ENCODE results near the gene NECTIN3.

The NECTIN3 gene

DNA sequence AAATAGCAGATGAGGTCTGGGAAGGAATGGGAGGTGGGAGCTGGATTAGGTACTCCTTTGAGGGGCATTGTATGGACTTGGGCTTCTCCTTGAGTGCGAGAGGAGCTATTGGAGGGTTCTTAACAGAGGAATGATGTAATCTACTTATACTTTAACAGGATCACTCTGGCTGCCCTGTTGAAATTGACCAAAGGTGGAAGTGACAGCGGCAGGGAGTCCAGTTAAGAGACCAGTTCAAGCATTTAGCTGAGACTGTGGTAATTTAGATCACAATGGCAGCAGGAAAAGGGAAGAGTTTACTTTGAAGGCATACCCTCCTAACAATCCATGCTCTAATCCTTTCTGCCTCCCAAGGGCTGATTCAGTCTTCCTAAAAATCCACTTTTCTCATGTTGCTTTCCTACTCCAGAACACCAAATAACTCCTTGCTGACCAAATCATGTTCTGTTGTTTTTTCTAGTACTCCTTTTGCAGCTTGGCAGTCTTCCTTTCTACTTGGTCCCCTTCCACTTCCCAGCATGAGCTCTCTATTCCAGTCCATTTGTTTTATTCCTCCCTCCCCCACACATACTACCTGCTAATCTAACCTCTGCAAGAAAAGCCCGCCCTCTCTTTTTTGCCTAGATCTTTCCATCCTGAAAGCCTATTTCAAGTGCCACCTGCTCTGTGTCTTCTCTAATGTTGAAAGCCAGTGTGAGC is 139.4 kb downstream of the NECTIN3 start:
- DNase-seq = no peak

DNA sequence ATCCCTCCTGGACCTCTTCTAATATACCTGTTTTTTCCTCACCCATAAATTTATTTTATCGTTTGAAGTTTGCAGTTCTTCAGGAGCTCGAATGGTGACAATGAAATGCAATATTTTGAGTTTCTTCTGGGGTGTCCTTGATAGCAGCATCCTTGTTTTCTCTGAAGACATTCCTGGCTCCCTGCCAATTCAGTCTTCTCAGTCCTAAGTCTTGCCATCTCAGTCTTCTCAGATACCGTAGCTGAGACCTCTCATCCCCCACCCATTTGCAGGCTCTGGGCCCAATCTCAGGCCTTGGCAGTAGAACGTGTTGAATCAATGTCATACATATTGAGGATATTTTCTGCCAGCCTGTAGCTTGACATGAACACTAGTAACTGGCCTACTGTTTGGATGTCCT is 140.9 kb downstream of the NECTIN3 start:
- DNase-seq = no peak

DNA sequence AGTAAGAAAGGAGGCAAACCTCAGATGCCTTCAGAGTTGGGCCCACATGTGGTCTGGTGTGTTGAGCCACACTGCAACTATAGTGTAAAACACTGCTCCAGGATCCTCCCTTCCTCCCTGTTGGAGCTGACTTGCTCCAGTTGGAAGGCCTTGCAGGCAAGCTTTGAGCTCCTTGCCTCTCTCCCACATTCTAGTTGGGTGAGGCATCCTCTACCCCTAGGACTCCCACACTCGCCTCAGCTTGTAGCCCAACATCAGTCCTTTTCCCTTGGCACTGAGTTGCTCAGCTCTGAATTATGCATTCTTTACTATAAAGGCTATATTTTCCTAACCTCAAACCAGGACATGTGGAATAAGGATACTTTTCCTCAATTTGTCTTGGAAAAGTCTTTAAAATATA is 143.9 kb downstream of the NECTIN3 start:
- DNase-seq = no peak

DNA sequence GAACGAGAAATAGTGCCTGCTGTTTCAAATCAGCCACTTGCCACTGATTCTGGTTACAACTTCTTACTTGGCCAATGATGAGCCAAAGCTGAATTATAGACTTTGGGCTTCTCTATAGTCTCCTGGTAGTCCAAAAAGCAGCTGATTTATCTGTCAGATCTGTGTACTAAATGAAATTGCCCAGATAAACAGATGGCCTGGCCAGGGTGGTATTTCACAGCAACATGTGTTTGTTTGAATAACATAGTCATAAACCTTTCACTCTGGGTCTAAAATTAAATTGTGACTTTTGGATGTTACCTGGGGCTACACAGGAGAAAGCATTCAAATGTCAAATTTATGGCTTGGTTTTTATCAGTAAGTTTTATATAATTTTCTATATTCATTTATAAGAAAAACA is 147.0 kb downstream of the NECTIN3 start:
- DNase-seq = no peak

DNA sequence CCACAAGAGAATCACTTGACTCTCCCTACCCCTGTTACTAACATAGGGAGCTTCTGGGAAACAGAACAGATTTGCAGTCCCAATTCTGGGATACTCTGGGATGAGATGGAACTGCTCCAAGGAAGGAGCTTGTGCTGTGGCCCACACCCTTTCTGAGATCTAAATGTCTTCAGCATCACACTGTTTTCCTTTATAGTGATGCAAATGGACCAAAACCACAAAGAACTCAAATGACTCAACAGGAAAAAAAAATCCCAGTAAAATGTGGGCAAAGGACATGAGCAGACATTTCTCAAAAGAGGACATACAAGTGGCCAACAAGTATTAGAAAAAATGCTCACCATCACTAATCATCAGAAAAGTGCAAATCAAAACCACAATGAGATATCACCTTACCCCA is 155.6 kb downstream of the NECTIN3 start:
- no peak for DNase-seq

DNA sequence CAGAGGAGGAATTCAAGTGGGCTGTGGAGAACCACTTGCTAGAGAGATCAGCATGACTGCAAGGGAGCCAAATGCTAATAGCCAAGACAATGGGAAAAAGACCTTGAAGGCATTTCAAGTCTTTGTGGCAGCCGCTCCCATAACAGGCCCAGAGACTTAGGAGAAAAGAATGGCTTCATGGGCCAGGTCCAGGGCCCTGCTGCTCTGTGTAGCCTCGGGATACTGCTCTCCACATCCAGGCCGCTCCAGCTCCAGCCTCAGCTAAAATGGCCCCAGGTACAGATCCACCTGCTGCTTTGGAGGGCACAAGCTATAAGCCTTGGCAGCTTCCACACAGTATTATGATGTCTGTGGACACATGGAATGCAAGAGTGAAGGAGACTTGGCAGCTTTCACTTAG is 157.7 kb downstream of the NECTIN3 start:
- DNase-seq = no peak

DNA sequence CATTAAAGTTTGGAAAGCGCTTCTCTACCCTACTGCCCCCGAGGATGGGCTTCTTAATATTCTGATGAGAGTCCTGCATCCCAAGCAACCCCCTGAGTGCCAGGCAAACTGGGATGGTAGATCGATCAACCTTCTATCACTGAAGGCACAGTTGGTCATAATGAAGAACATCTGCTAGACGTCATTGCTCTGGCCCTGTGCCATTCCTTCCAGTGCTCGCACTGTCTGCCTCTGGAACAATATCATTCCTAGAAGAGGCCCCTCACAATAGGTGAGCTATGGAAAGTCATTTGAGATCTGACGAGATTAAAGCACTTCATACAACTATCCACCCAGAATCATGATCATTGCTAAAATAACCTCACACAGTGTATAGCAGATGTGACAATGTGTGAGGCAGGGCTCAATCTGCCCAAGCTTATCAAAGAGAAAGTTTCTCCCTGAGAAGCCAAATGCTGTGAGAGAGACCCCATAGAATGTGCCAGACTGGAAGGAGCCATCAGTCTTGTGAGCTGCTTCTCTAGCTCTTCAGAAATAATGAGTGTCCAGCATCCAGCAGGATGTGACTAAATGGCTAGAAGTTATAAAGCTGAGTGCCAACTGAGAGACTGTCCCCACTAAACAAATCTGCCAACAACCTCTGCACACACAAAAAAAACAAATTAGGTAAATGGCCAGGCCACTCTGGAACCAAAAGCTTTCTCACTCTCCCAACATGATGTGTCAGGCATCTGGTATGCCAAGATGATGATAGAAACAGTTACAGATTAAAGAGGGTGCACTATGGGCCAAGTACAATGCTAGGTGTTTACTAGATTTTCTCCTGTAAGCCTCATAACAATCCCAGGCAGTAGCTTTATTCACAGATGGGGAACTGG is 165.5 kb downstream of the NECTIN3 start:
- DNase-seq = no peak

DNA sequence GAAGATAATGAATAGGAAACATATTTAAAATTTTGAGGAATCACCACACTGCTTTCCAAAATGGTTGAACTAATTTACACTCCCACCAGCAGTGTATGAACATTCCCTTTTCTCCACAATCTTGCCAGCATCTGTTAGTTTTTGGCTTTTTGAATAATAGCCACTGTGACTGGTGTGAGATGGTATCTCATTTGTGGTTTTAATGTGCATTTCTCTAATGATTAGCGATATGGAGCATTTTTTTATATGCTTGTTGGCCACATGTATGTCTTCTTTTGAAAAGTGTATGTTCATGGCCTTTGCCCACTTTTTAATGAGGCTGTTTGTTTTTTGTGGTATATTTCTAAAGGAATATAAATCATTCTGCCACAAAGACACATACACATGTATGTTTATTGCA is 166.3 kb downstream of the NECTIN3 start:
- no peak for DNase-seq

DNA sequence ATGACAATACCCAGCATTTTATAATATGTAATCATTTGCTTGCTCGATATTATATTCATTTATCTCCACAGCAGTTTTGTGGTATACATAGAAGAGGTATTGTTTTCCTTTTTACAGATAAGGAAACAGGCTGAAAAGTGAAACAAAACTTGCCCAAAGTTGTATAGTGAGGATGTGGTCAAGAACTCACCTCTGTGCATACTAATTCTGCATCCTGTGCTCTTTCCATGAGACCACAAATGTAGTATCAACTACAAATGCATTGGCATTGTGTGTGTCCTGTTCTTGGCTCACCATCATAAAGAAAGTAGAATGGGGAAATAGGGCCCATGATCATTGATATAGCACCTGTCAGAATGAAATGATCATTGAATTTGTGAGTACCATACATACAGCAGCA is 167.3 kb downstream of the NECTIN3 start:
- no peak for DNase-seq

DNA sequence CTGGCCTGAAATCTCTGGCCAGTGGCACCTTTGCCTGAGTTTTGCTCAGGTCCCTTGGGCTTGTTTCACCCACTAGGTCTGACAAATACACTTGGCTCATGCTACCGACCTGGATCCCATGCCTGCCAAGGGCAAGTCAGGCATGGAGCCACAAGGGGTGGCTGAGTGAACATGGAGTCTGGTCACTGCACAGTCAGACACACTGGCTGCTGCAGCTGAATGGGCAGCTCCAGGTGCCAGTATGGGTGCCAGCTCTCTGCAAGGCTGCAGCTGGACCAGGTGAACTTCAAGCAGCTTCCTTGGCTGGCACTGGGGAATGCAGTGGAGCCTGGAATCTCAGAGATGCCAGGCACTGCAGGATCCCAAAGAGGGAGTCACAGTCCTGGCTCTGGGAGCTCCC is 170.3 kb downstream of the NECTIN3 start:
- DNase-seq = no peak
